ENCODE measurements around the gene ADCYAP1R1.
A peak's percentile ranks its signal among the peaks of the same experiment; 100 is the strongest.

Gene ADCYAP1R1

DNA sequence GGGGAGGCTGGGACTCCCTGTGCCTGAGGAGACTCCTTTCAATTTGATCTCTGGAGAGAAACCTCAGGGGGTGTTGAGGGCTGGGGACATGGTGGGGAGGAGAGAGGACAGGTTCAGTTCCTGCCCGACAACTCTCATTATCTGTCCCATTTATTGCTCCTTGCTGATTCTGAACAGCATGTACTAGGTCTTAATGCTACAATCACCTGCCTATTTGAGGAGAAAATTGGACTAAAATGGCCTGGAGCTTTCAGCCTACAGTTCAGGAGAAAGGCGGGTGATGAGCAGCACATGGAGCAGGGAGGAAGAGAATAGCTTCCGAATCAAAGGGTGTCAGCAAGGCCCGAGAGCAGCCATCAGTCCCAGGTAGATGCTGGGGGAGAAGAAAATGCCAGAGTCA, 30.0 kb upstream of the ADCYAP1R1 start:
- H3K4ac ChIP-seq (ENCODE audit: low read length) = no peak overlapping the region
- H3K27me3 ChIP-seq (ENCODE audit: control insufficient read depth in 3 of 3, insufficient read depth in 3 of 3, low read depth in 1 of 3, low read length in 3 of 3) = peaks cover 0 to 8% (median 3%) of the 10 kb centered on the region in 3 experiments
- no peak overlapping the region for H4K8ac ChIP-seq (ENCODE audit: low read depth, low read length)
- H3K4me1 ChIP-seq (ENCODE audit: control insufficient read depth in 2 of 2, insufficient read depth in 1 of 2, low read depth in 1 of 2, low read length in 2 of 2) = peaks cover 0 to 14% of the 10 kb centered on the region in 2 donors
- no peaks in the 10 kb centered on the region for H3K36me3 ChIP-seq (replicated peaks in 1 of 2; ENCODE audit: control insufficient read depth in 2 of 2, insufficient read depth in 2 of 2, low read length in 2 of 2)
- H3K27ac ChIP-seq (replicated peaks; ENCODE audit: low read length) = no peak overlapping the region
- H3K9me3 ChIP-seq (replicated peaks in 1 of 2; ENCODE audit: control insufficient read depth in 2 of 2, insufficient read depth in 1 of 2, low read depth in 1 of 2, low read length in 2 of 2) = no peaks in the 10 kb centered on the region
- no peak overlapping the region for H2BK15ac ChIP-seq (ENCODE audit: low read length)
- no peak overlapping the region for H2BK120ac ChIP-seq (ENCODE audit: low read depth, low read length)
- H3K4me2 ChIP-seq (ENCODE audit: insufficient read depth, low read length, poor library complexity, severe bottlenecking) = no peak overlapping the region
- no peak for DNase-seq (ENCODE audit: low spot score)
- no peak overlapping the region for H2AK5ac ChIP-seq (ENCODE audit: low read depth, low read length)
- H2BK5ac ChIP-seq (ENCODE audit: low read length) = no peak overlapping the region
- no peak overlapping the region for H3K18ac ChIP-seq (ENCODE audit: low read length)
- H3K79me1 ChIP-seq (ENCODE audit: low read depth, low read length) = no peaks in the 10 kb centered on the region
- no peak overlapping the region for H2AFZ ChIP-seq (ENCODE audit: low read length)
- no CpG with 5 or more reads among the region's 4 CpGs for WGBS, 2 donors (ENCODE audit: extremely low coverage in 2 of 2, insufficient read length in 2 of 2, insufficient replicate concordance in 1 of 2)
- H3K9ac ChIP-seq (ENCODE audit: low read depth, low read length, poor library complexity) = no peak overlapping the region
- H2BK12ac ChIP-seq (ENCODE audit: low read length) = no peak overlapping the region
- no peak overlapping the region for H3K14ac ChIP-seq (ENCODE audit: low read length)
- no peak overlapping the region for H3K23ac ChIP-seq (ENCODE audit: low read depth, low read length, poor library complexity)
- no peak overlapping the region for H4K91ac ChIP-seq (ENCODE audit: low read depth, low read length, poor library complexity)
- no peak overlapping the region for H3K4me3 ChIP-seq (ENCODE audit: low read length in 2 of 2)

DNA sequence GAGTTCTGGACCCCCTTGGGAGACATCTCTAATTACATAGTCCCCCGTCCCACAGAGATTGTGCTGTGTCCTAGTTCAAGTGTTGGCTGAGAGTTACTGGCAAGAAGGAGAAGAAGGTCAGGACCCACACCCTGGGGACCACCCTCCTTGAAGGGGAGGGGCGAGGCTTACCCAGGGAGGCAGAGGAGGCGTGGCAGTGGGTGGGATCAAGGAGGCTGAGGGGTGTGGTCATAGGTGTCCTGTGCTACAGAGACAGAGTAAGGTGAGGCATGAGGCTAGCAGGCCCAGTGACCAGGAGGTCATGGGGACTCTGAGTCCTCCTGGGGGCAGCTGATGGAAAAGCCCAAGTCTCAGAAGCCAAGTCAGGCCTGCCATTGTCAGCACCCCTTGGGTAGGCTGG, 29.4 kb upstream of the ADCYAP1R1 start:
- Histone ChIP-seq H2AK5ac (ENCODE audit: low read depth, low read length) (peak overlapping the region; percentile 70), H3K27me3 (ENCODE audit: control insufficient read depth in 3 of 3, insufficient read depth in 3 of 3, low read depth in 1 of 3, low read length in 3 of 3) (peaks cover 0 to 8% (median 3%) of the 10 kb centered on the region in 3 experiments), H3K4me2 (ENCODE audit: insufficient read depth, low read length, poor library complexity, severe bottlenecking) (no peak overlapping the region), H2BK15ac (ENCODE audit: low read length) (no peak overlapping the region), H4K91ac (ENCODE audit: low read depth, low read length, poor library complexity) (no peak overlapping the region), H3K14ac (ENCODE audit: low read length) (no peak overlapping the region), H3K4me1 (ENCODE audit: control insufficient read depth in 2 of 2, insufficient read depth in 1 of 2, low read depth in 1 of 2, low read length in 2 of 2) (peaks cover 0 to 13% of the 10 kb centered on the region in 2 donors), H3K4me3 (ENCODE audit: low read length in 2 of 2) (no peak overlapping the region), H3K9ac (ENCODE audit: low read depth, low read length, poor library complexity) (no peak overlapping the region), H3K4ac (ENCODE audit: low read length) (no peak overlapping the region), H4K8ac (ENCODE audit: low read depth, low read length) (no peak overlapping the region), H2BK12ac (ENCODE audit: low read length) (peak overlapping the region; percentile 52), H2BK5ac (ENCODE audit: low read length) (no peak overlapping the region), H3K18ac (ENCODE audit: low read length) (no peak overlapping the region), H3K79me1 (ENCODE audit: low read depth, low read length) (no peaks in the 10 kb centered on the region), H3K36me3 (replicated peaks in 1 of 2; ENCODE audit: control insufficient read depth in 2 of 2, insufficient read depth in 2 of 2, low read length in 2 of 2) (no peaks in the 10 kb centered on the region), H2AFZ (ENCODE audit: low read length) (no peak overlapping the region), H2BK120ac (ENCODE audit: low read depth, low read length) (no peak overlapping the region), H3K23ac (ENCODE audit: low read depth, low read length, poor library complexity) (no peak overlapping the region), H3K27ac (replicated peaks; ENCODE audit: low read length) (no peak overlapping the region), H3K9me3 (replicated peaks in 1 of 2; ENCODE audit: control insufficient read depth in 2 of 2, insufficient read depth in 1 of 2, low read depth in 1 of 2, low read length in 2 of 2) (no peaks in the 10 kb centered on the region)
- WGBS, 2 donors (ENCODE audit: extremely low coverage in 2 of 2, insufficient read length in 2 of 2, insufficient replicate concordance in 1 of 2) = no CpG with 5 or more reads among the region's 3 CpGs
- DNase-seq (ENCODE audit: low spot score) = no peak

- Histone ChIP-seq H3K14ac (ENCODE audit: low read length) (no peak overlapping the region), H3K36me3 (replicated peaks in 1 of 2; ENCODE audit: control insufficient read depth in 2 of 2, insufficient read depth in 2 of 2, low read length in 2 of 2) (no peaks in the 10 kb centered on the region), H3K79me1 (ENCODE audit: low read depth, low read length) (no peaks in the 10 kb centered on the region), H3K9ac (ENCODE audit: low read depth, low read length, poor library complexity) (no peak overlapping the region), H3K4me2 (ENCODE audit: insufficient read depth, low read length, poor library complexity, severe bottlenecking) (no peak overlapping the region), H4K91ac (ENCODE audit: low read depth, low read length, poor library complexity) (no peak overlapping the region), H2BK15ac (ENCODE audit: low read length) (no peak overlapping the region), H3K18ac (ENCODE audit: low read length) (no peak overlapping the region), H3K27me3 (ENCODE audit: control insufficient read depth in 3 of 3, insufficient read depth in 3 of 3, low read depth in 1 of 3, low read length in 3 of 3) (peaks cover 0 to 14% (median 3%) of the 10 kb centered on the region in 3 experiments), H3K4ac (ENCODE audit: low read length) (no peak overlapping the region), H3K9me3 (replicated peaks in 1 of 2; ENCODE audit: control insufficient read depth in 2 of 2, insufficient read depth in 1 of 2, low read depth in 1 of 2, low read length in 2 of 2) (no peaks in the 10 kb centered on the region), H2BK12ac (ENCODE audit: low read length) (no peak overlapping the region), H2BK5ac (ENCODE audit: low read length) (no peak overlapping the region), H3K27ac (replicated peaks; ENCODE audit: low read length) (no peak overlapping the region), H2AFZ (ENCODE audit: low read length) (no peak overlapping the region), H3K23ac (ENCODE audit: low read depth, low read length, poor library complexity) (no peak overlapping the region), H2AK5ac (ENCODE audit: low read depth, low read length) (no peak overlapping the region), H2BK120ac (ENCODE audit: low read depth, low read length) (no peak overlapping the region), H3K4me1 (ENCODE audit: control insufficient read depth in 2 of 2, insufficient read depth in 1 of 2, low read depth in 1 of 2, low read length in 2 of 2) (peaks cover 0 to 14% of the 10 kb centered on the region in 2 donors), H3K4me3 (ENCODE audit: low read length in 2 of 2) (no peak overlapping the region), H4K8ac (ENCODE audit: low read depth, low read length) (no peak overlapping the region)
- DNase-seq (ENCODE audit: low spot score) = no peak
- no CpG with 5 or more reads among the region's 5 CpGs for WGBS, 2 donors (ENCODE audit: extremely low coverage in 2 of 2, insufficient read length in 2 of 2, insufficient replicate concordance in 1 of 2)
These were observed 28.2 kb upstream of the ADCYAP1R1 start for GRCh38 chr7:31023877-31024276.

DNA sequence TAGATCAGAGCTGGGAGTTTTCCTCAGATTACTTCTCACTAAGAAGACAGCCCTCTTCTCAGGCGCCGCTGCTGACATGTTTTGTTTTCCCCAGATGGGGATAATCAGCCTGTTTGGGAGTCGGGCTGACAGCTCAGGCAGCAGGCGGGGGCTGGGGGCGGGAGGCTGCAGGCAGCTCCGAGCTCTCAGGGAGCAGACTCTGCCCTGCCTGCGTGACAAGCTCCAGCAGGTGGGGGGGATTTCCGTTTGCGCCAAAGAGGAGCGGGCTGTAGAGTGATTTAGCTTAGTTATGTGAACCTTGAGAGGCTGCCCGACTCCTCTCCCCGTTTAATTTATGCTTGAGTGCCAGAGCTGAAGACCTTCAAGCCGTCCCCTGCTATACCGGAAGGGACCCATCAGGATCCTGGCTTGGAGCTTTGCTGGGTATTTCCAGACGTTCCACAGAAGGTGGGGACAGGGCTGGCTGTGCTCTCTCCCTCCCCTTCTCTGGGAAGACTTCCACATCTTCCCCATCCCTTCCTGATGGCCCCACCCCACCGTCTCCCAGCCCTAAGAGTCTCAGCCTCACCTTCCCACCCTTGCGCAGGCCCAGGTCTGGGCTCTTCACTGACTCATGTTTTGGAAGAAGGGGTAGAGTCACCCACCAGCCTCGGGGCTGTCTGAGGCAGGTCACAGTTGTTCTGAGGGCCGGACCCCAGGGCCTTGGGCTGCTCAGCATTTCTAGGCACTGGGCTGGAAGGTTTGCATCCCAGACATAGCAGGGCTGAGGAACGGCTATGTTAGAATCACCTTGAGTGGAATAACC, 24.7 kb upstream of the ADCYAP1R1 start:
- Histone ChIP-seq H3K4me3 (ENCODE audit: low read length in 2 of 2) (no peak overlapping the region), H3K4me2 (ENCODE audit: insufficient read depth, low read length, poor library complexity, severe bottlenecking) (peak overlapping the region; percentile 41), H3K4me1 (ENCODE audit: control insufficient read depth in 2 of 2, insufficient read depth in 1 of 2, low read depth in 1 of 2, low read length in 2 of 2) (peaks cover 0 to 13% of the 10 kb centered on the region in 2 donors), H3K27me3 (ENCODE audit: control insufficient read depth in 3 of 3, insufficient read depth in 3 of 3, low read depth in 1 of 3, low read length in 3 of 3) (peaks cover 0 to 14% (median 3%) of the 10 kb centered on the region in 3 experiments), H3K27ac (replicated peaks; ENCODE audit: low read length) (no peak overlapping the region), H4K8ac (ENCODE audit: low read depth, low read length) (no peak overlapping the region), H3K36me3 (replicated peaks in 1 of 2; ENCODE audit: control insufficient read depth in 2 of 2, insufficient read depth in 2 of 2, low read length in 2 of 2) (no peaks in the 10 kb centered on the region), H2BK120ac (ENCODE audit: low read depth, low read length) (no peak overlapping the region), H2AK5ac (ENCODE audit: low read depth, low read length) (peak overlapping the region; percentile 8), H3K79me1 (ENCODE audit: low read depth, low read length) (no peaks in the 10 kb centered on the region), H3K9ac (ENCODE audit: low read depth, low read length, poor library complexity) (no peak overlapping the region), H2AFZ (ENCODE audit: low read length) (peak overlapping the region; percentile 79), H2BK12ac (ENCODE audit: low read length) (peak overlapping the region; percentile 68), H3K9me3 (replicated peaks in 1 of 2; ENCODE audit: control insufficient read depth in 2 of 2, insufficient read depth in 1 of 2, low read depth in 1 of 2, low read length in 2 of 2) (no peaks in the 10 kb centered on the region), H2BK5ac (ENCODE audit: low read length) (peak overlapping the region; percentile 58), H3K18ac (ENCODE audit: low read length) (peak overlapping the region; percentile 84), H3K23ac (ENCODE audit: low read depth, low read length, poor library complexity) (no peak overlapping the region), H3K14ac (ENCODE audit: low read length) (no peak overlapping the region), H4K91ac (ENCODE audit: low read depth, low read length, poor library complexity) (no peak overlapping the region), H3K4ac (ENCODE audit: low read length) (no peak overlapping the region), H2BK15ac (ENCODE audit: low read length) (peak overlapping the region; percentile 88)
- peak; percentile 44 for DNase-seq (ENCODE audit: low spot score)
- no CpG with 5 or more reads among the region's 20 CpGs for WGBS, 2 donors (ENCODE audit: extremely low coverage in 2 of 2, insufficient read length in 2 of 2, insufficient replicate concordance in 1 of 2)

All from neuronal stem cell (in vitro differentiated cells).